ENCODE results near the gene PITPNB.

The PITPNB gene

DNA sequence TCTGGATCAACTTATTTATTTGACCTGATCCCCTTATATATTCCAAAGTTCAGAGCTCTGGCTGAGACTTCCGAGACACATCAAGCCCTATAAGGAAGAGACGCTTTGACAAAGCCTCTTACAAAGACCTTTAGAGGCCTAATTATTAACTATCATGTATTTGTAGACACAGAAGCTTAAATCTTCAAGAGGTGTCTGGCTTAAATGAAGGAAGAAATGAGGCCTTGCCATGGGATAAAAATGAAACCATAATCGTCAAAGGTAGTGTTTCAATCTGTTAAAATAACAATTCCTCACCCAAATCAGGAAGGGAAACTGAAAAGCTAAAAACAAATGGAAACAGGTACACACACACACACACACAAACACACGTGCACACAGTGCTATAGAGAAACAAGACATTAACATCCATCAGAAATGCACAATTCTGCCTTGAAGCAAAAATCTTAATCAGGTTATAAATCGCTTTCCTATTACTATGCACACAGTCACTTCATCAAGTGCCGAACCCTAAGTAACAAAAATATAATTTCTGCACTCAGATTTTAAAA is 50.2 kb downstream of the PITPNB start:
- DNase-seq (ENCODE audit: low read depth), result no peak
- H3K4me3 ChIP-seq (ENCODE audit: low read length), result no peak overlapping the region

DNA sequence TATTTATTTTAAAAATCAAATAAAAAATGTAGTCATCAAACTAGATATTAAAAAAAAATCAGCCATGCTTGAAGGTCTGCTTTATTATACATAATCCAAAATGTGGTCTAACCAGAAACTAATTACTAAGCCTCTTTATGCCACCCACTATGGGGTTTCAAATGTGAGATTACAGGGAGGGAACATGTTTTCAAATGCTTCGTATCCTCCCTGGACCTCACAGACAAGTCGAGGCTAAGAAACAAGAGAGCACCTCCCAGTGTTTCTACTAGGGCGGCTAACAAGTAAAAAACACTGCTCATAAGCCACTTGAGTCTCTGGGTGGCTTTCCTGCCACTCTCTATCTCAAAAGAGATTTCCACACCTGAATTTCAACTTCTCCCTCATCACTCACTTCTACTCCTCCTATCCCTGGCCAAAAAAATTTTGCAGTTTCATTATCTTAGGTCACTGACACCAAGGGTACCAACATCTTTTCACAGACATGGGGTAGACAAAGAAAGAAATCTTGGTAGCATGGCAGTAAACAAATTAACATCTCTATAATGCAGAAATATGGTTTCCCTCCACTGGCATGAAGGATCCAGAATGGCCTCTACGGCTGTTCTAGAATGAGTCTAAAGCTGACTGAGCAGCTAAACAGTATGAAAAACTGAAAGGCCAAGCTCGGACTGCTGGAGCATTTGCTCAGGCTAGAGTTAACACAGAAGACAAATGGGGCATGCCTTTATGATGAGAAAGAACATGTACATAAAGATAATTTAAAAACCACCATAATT is 50.9 kb downstream of the PITPNB start:
- DNase-seq (ENCODE audit: low read depth), result peak; percentile 68
- H3K4me3 ChIP-seq (ENCODE audit: low read length), result no peak overlapping the region
- no peak for TF ChIP-seq CTCF (IDR thresholded peaks at IDR 0.05; ENCODE audit: insufficient read depth, low read depth, low read length, missing control alignments)

More for the DNA sequence above, 50.2 kb downstream of the PITPNB start:
- no peak for TF ChIP-seq CTCF (IDR thresholded peaks at IDR 0.05; ENCODE audit: insufficient read depth, low read depth, low read length, missing control alignments)

DNA sequence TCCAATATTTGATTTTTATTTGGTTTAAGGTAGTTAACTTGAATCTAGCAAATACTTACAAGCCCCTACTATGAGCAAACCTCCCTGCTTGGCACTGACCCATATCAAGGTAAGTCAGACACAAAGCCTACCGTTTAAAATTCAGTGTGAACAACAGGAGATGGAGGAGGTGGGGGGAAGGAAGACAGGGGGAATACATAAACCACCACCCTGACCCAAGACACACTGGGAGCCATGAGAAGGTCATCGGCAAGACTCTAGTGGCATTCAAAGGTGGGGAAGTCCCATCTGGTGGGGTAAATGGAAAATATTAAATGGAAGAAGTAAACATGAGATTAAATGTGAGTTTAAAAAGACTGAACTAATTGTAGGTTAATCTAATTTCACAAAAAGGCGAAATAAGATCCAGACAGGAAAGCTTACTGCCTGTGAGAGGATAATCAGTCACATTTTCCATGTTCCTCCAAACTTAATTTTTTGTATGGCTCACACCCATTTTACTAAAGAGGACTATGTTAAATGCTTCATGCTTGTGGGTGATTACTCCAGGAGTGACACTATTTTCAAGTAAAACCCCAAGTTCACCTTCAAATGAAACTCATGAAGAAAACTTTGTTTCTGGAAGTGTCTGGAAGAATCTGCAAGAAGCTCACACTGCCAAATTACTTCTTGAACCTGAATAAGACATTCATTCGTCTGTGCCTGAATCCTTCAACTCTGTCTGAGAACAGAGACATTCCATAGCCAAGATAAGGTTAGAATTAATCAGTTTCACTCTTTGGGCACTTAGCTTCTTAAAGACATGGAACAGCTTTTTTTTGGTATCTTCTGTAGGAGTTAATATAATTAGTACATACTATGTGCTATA is 51.7 kb downstream of the PITPNB start:
- DNase-seq (ENCODE audit: low read depth), result peak; percentile 27
- TF ChIP-seq CTCF (IDR thresholded peaks at IDR 0.05; ENCODE audit: insufficient read depth, low read depth, low read length, missing control alignments), result no peak
- no peak overlapping the region for H3K4me3 ChIP-seq (ENCODE audit: low read length)

DNA sequence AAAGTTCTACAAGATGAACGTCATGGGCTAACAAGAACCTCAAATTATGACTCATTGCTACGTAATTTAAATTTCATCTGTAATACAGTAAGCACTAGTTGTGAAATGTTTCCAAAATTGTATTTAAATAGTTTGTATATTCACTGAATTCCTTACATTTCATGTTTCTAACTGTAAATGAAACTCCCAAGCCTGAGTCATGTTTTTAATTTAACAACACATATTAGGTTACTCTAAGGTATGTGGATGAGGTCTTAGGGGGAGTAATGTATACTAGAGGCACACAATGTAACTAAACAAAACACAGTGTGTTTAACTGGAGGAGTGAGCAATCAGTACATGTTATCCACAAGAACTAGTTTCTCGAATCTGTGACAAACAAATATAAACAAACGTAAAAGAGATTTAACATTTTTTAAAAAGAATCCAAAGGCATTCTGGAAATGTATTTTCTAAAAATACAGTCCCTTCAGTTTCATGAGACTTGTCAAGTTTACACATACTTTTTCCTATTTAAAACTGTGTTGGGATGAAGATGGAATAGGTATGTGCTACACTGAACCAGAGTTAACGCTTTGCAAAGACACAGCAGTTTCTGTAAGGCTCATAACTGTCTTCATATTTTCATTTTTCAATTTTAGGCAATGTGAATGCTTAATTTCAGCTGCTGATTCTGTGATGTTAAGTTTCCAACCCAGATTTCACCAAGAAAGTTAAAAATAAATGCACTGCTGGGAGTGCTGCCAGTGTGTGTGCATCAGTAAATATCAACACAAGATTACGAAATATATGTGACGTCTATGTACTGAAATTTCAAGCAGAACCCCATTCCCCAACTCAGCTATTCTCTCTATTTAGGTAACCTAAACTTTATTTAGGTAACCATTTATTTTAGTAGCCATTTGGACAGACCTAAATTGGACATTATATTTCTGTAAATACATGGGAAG is 52.6 kb downstream of the PITPNB start:
- H3K4me3 ChIP-seq (ENCODE audit: low read length), result no peak overlapping the region
- no peak for TF ChIP-seq CTCF (IDR thresholded peaks at IDR 0.05; ENCODE audit: insufficient read depth, low read depth, low read length, missing control alignments)
- peak; percentile 77 for DNase-seq (ENCODE audit: low read depth)

GRCh38 chr22:27865496-27865895 is 53.6 kb downstream of the PITPNB start:
- no peak for DNase-seq (ENCODE audit: low read depth)
- TF ChIP-seq CTCF (IDR thresholded peaks at IDR 0.05; ENCODE audit: insufficient read depth, low read depth, low read length, missing control alignments), result no peak
- no peak overlapping the region for H3K4me3 ChIP-seq (ENCODE audit: low read length)

- DNase-seq (ENCODE audit: low read depth), result no peak
- no peak for TF ChIP-seq CTCF (IDR thresholded peaks at IDR 0.05; ENCODE audit: insufficient read depth, low read depth, low read length, missing control alignments)
- no peak overlapping the region for H3K4me3 ChIP-seq (ENCODE audit: low read length)
Observed at GRCh38 chr22:27863556-27863955, 55.5 kb downstream of the PITPNB start.

All from epithelial cell of esophagus (primary cell).